GM21390 (cell line): Measurements from ENCODE around the gene TMEM37.

ENCODE experiments used
- ATAC-seq: cut with Tn5 transposase; IDR thresholded peaks from one replicate; pipeline ENCODE4 v1.9.1; 2021; ENCODE audit not compliant: unreplicated experiment

TMEM37 gene

GRCh38 chr2:119417908-119418307, 13.7 kb upstream of the TMEM37 start:
- ATAC-seq: no peak

DNA sequence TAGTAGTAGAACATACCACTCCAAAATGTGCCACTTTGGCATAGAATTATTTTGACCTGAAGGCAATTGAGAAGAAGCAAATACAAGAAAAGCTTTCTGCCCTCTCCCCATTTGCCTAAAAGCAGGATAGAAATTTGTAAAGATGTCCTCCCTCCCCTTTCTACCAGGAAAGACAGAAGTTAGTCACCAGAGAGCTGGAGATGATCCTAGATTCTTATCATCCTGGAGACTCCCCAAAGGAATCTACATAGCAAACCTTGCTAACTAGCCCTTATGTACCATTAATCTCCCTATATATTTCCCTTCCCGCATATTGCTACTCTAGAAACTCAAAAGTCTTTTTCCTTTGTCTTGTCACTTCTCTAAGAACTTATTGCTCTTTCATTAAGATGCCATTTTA, 12.6 kb upstream of the TMEM37 start:
- no peak for ATAC-seq

GRCh38 chr2:119419803-119420508, 11.7 kb upstream of the TMEM37 start:
- no peak for ATAC-seq

DNA sequence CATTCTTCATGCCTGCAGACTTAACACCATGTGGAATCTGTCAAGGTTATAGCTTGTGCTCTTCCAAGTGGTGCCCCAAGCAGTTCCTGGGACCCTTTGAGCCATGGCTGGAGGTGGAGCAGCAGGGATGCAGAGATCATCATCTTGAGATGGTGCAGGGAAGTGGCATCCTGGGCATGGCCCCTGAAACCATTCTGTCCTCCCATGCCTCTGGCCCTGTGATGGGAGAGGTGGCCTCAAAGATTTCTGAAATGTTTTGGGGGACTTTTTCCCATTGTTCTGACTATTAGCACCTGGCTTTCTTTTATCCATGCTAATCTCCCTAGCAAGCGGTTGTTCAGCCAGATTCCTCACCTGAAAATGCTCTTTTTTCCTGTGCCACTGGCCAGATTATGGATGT, 10.3 kb upstream of the TMEM37 start:
- no peak for ATAC-seq

- no peak for ATAC-seq
Observed at GRCh38 chr2:119421741-119422140, 9.9 kb upstream of the TMEM37 start.

DNA sequence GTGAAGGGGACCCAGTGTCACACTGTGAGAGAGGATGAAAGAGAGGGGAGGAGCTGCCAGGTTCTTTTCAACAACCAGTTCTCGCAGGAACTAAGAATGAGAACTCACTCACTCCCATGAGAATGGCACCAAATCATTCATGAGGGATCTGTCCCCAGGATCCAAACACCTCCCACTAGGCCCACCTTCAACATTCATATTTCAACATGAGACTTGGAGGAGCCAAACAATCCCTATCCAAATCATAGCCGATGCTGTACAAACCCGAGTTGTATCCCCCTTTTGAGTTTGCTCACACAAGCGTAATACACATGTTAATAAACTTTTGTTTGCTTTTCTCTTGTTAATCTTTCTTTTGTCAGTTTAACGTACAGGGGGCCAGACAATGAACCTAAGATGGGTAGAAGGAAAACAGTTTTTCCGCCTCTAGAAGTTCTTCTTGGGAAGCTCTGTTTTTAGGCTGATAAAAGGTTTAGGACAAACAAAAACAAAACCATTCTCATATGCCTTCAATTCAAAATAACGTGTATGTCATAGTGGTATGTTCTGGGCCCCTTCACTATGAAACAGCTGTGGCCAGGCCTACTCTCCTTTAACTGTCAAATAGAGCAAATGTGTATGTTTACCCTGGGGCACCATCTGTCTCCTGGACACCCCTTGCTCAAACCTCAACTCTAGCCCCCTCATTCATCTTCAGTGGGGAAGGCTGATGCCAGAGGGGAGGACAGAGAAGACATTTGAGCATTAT, 9.1 kb upstream of the TMEM37 start:
- no peak for ATAC-seq

- ATAC-seq: no peak
Observed at GRCh38 chr2:119423108-119423444, 8.6 kb upstream of the TMEM37 start.

- ATAC-seq: no peak
Observed at GRCh38 chr2:119423811-119424210, 7.8 kb upstream of the TMEM37 start.

DNA sequence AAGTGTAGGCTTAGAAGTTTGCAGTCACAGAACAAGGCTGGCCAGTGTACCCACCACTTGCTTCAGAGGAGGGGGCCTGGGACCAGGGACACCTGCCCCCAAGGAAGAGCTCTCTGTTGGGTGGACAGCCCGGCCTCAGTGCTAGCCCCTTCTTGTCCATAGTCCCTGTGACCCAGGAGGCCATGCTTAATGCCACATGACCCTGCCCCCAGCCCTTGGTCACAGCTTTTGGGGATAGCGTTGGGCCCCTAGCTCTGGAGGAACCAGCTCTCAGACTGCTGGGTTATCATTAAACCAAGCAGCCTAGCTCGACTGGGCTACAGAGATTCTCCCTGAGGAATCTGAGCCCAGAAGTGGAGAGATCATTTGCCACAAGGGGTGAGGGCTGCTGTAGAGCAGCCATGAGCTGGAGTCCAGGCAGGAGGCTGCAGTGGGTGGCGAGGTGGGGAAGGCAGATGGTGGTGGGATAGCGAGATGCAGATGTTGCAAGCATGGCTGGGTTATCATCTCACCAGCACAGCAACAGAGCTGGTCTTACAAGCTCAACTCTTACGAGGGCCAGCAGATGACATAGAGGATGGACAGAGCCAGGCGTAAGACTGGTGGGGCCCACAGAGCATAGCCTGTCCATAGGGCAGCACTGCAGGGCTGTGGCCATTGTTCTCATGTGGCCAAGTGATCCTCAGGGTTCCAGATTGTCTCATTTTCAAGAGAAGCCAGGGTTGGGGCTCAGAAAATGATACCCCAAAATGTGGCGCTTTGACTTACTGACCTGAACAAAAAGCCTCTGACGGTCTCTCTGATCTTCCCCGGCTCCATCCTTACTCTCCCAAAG, 7.2 kb upstream of the TMEM37 start:
- no peak for ATAC-seq

DNA sequence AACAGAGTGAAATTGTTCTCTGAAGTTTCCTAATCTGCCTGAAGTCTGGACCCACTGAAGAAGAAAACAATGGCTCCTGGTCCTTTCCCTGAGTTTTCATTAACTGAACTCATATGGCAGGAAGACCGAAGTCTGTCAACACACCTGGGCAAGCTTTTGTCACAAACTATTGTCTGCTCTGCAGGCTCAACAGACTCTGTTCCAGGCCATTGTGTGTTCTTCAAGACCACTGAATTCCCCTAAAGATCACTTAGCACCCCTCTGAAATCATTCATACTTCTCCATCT, 6.6 kb upstream of the TMEM37 start:
- ATAC-seq: no peak

DNA sequence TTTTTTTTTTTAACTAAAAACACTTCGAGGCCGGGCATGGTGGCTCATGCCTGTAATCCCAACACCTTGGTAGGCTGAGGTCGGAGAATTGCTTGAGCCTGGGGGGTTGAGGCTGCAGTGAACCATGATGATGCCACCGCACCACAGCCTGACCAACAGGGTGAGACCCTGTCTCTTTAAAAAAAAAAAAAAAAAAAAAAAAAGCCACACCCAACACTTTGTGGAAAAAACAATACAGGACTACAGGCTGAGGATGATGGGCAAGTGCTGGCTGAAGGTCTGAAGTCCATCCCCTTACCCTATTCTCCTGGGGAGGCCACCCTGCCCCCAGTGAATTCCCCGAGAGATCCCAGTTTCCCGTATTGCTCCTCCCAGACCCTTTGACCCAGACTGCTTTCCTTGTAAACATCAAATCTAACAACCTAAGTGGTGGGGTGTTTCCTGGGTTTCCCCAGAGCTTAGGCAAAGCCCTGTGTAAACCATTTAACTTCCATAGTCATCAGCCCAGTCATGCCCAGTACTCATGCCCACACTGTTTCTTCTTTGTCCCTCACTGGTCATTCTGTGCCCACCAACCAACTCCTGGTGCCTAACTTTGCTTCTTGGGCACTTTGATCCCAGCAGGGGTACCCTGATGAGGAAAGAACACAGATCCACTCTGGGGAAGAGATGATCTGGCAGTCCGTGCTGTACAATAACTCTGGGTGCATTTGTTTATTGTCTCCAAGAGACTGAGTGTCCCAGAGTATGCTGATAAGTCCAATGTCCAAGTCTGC, 5.8 kb upstream of the TMEM37 start:
- ATAC-seq: no peak

GRCh38 chr2:119426396-119426675, 5.3 kb upstream of the TMEM37 start:
- ATAC-seq: no peak

- ATAC-seq: no peak
Observed at GRCh38 chr2:119426801-119427395, 4.8 kb upstream of the TMEM37 start.

- ATAC-seq: no peak
Observed at GRCh38 chr2:119427756-119428155, 3.9 kb upstream of the TMEM37 start.

GRCh38 chr2:119428488-119429224, 3.0 kb upstream of the TMEM37 start:
- ATAC-seq: no peak

GRCh38 chr2:119429225-119429981, 2.3 kb upstream of the TMEM37 start:
- ATAC-seq: no peak

DNA sequence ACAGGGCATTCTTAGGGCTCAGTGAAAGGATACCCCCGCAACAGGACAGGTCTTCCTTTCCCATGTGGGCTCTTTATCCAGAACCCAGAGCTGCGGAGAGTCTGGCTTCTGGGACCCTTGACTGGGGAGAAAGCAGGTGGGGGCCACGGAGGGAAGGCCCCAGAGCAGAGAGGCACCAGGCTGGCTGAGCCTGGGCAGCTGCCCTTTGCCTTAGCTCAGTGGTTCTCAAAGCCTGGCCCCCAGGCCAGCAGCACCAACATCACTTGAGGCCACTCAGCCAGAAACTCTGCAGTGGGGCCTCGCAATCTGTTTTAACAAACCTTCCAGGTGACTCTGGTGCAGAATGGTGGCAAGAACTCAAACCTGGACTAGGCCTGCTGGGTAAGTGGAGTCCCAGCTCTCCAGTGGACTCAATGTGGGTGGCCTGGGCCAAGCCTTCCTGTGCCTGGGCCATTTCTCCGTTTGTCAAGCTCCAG, 1.6 kb upstream of the TMEM37 start:
- ATAC-seq: no peak

DNA sequence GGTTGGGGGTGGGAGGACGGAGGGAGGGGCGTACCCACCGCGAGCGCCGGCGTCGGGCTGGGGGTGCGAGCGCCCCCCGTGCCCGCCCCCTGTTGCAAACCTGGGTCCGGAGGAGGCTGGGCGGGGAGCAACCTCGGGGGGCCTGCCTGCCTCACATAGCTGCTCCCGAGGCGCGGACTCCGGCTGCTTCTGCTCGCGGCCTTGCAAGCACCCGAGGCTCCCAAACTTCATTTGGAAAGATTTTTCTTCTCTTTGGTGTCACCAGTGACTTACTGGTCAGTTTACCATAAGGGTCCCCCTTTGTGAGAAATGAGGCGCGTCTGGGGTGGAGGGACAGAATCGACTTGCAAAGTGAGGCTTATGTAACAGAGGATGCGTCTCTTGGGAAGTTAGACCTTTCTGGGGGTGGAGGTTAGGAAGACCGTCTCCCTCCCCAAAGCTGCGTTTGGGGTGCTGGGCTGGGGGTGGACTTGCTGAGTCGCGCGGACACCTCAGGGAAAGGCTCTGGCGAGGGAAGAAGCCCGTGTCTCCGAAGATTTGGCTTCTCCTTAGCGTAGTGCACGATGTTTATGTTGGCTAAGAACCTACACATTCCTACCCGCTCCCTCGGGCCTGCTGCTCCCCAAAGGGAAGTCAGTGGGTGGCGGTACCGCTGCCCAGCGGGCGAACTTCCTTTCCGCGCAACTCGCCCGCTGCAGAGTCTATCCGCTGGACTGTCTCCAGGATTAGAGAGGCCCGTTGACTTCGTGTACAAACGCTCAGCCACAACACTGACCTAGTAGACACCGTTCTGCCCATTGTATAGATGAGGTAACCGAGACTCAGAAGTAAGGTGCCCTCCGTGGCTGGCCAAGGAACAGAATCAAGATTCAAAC, 559 bp downstream of the TMEM37 start:
- ATAC-seq: no peak
